Measurements from ENCODE around the gene MYCBP. TPM values are rescaled to one million over a fixed set of nuclear protein-coding genes. Genes with fewer than 3 reads are reported as not detected.

The MYCBP gene
- total and polyA plus RNA-seq, 8 donors, result 2.2 to 111 (median 13.8) TPM

DNA sequence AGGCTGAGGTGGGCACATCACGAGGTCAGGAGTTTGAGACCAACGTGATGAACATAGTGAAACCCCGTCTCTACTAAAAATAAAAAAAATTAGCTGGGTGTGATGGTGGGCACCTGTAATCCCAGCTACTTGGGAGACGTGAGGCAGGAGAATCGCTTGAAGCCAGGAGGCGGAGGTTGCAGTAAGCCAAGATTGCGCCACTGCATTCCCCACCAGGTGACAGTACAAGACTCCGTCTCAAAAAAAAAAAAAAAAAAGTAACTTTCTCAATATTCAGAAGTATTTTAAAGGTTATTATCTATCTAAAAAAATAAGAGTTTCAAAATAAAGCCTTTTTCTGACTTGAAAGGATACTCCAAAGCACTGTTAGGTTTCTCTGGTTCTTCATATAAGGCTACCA, 5.9 kb downstream of the MYCBP start:
- H3K36me3 ChIP-seq, result peaks cover 3 to 26% (median 18%) of the 10 kb centered on the region in 4 donors
- TF ChIP-seq EP300 (IDR thresholded peaks at IDR 0.05), result no peak
- TF ChIP-seq POLR2AphosphoS5 (IDR thresholded peaks at IDR 0.05), result no peak
- TF ChIP-seq, protein P1, sequence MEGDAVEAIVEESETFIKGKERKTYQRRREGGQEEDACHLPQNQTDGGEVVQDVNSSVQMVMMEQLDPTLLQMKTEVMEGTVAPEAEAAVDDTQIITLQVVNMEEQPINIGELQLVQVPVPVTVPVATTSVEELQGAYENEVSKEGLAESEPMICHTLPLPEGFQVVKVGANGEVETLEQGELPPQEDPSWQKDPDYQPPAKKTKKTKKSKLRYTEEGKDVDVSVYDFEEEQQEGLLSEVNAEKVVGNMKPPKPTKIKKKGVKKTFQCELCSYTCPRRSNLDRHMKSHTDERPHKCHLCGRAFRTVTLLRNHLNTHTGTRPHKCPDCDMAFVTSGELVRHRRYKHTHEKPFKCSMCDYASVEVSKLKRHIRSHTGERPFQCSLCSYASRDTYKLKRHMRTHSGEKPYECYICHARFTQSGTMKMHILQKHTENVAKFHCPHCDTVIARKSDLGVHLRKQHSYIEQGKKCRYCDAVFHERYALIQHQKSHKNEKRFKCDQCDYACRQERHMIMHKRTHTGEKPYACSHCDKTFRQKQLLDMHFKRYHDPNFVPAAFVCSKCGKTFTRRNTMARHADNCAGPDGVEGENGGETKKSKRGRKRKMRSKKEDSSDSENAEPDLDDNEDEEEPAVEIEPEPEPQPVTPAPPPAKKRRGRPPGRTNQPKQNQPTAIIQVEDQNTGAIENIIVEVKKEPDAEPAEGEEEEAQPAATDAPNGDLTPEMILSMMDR (IDR thresholded peaks at IDR 0.05), result no peak
- TF ChIP-seq POLR2A (IDR thresholded peaks at IDR 0.05), result no peak
- no peaks in the 10 kb centered on the region for H3K27me3 ChIP-seq
- no peaks in the 10 kb centered on the region for H3K9me3 ChIP-seq
- peaks cover 6 to 41% (median 20%) of the 10 kb centered on the region in 4 donors for H3K4me1 ChIP-seq
- no peak overlapping the region for H3K4me3 ChIP-seq
- no peak for DNase-seq
- intact Hi-C loops (cut with DNase I; ENCODE audit: low total_unique reads), result no loop called here
- WGBS, 5 donors, result 94 to 98% (median 96%) methylated on average over 8 of the region's 8 CpGs
- no peak overlapping the region for H3K27ac ChIP-seq

DNA sequence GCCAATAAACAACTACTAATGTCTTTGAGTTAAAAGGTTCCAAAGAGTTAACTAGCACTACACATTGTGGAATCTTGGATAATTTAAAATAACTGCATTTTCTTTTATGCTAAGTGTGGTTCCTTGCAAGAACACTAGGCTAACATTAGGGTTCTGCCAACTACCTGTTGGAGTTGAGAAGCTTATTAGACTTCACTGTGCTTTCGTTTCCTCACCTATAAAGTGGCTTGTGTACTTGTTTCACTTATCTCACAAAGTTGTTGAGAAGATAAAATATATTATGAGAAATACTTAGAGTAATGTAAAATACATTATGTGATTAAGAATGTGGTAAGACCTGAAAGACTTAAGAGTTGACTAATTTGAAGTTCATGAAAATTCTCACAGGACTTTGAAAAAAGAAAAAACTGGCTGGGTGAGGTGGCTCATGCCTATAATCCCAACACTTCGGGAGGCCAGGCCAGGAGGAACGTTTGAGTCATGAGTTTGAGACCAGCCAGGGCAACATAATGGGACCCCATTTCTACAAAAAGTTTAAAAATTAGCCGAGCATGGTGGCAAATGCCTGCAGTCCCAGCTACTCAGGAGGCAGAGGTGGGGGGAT, 7.9 kb downstream of the MYCBP start:
- WGBS, 5 donors, result 41 to 61% (median 49%) methylated on average over 4 of the region's 4 CpGs
- intact Hi-C loops (cut with DNase I; ENCODE audit: low total_unique reads), result no loop called here
- peaks cover 3 to 26% (median 18%) of the 10 kb centered on the region in 4 donors for H3K36me3 ChIP-seq
- DNase-seq, result peak in 1 of 2 donors; percentile 20
- H3K9me3 ChIP-seq, result no peaks in the 10 kb centered on the region
- H3K27me3 ChIP-seq, result no peaks in the 10 kb centered on the region
- no peak overlapping the region for H3K4me3 ChIP-seq
- peaks cover 0 to 50% (median 26%) of the 10 kb centered on the region in 4 donors for H3K4me1 ChIP-seq
- no peak for TF ChIP-seq EP300 (IDR thresholded peaks at IDR 0.05)
- no peak for TF ChIP-seq POLR2AphosphoS5 (IDR thresholded peaks at IDR 0.05)
- TF ChIP-seq POLR2A (IDR thresholded peaks at IDR 0.05), result no peak
- TF ChIP-seq, protein P1 (IDR thresholded peaks at IDR 0.05), result no peak
- H3K27ac ChIP-seq, result no peak overlapping the region

GRCh38 chr1:38860454-38860795, 12.7 kb downstream of the MYCBP start:
- Histone ChIP-seq H3K4me3 (peak overlapping the region; percentile 88 to 98 (median 91)), H3K27ac (peak overlapping the region; percentile 63 to 95 (median 95)), H3K36me3 (peaks cover 11 to 27% (median 22%) of the 10 kb centered on the region in 4 donors), H3K9me3 (no peaks in the 10 kb centered on the region), H3K4me1 (peaks cover 26 to 78% (median 56%) of the 10 kb centered on the region in 4 donors), H3K27me3 (no peaks in the 10 kb centered on the region)
- 3 to 16% (median 5%) methylated on average over 6 of the region's 6 CpGs for WGBS, 5 donors
- peak in 1 of 2 donors; percentile 38 for DNase-seq
- TF ChIP-seq POLR2A (IDR thresholded peaks at IDR 0.05), result no peak
- TF ChIP-seq, protein P1 (IDR thresholded peaks at IDR 0.05), result no peak
- no peak for TF ChIP-seq POLR2AphosphoS5 (IDR thresholded peaks at IDR 0.05)
- no peak for TF ChIP-seq EP300 (IDR thresholded peaks at IDR 0.05)
- intact Hi-C loops (cut with DNase I; ENCODE audit: low total_unique reads), result no loop called here

DNA sequence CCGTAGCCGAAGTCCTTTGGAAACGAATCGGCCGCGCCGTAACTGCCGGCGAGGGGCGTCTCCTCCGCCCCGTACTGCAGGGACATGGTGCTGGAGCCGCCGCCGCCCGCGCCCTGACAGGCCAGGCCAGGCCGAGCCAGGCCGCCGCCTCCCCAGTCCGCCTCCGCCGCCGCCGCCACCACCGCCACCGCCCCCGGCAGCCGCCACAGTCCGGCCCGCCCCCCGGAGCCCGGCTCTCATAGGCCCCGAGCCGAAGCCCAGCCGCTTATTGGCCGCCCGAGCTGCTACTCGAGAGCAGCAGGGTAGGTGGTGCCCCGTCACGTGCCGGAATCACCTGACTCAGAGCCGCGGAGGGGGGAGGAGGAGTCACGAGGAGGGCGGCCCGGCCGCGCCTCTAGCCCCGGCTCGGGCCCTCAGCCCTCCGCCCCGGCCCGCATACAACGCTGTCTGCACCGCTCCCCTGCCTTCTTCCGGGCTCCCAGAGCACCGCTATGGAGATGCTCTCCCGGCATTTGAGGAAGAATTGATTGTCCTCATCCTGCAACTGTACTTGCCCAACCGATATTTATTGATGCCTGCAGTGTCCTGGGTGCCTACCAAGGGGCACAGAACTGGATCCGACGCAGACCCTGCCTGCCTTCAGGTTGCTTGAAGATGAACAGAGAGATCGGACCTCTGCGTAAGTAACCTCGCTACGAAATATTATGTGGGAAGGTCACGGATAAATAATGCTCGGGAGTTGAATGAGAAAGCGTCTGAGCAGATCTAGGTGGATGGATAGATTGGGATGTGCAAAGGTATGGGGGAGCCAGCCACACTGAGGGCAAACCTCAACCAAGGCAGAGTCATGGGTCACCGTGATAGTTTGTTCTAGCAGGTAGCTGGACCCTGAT, 13.3 kb downstream of the MYCBP start, which contains the start of gene RRAGC:
Gene RRAGC, minus strand, starts transcription at position 212 of the 893 bp plus-strand sequence. Its CDS starts 126 bp downstream, at position 86.
- Histone ChIP-seq H3K27ac (peak within 1 kb of the TSS; percentile 91 to 95 (median 95)), H3K4me1 (peaks cover 26 to 73% (median 56%) of the 10 kb centered on the region in 4 donors), H3K36me3 (peaks cover 16 to 32% (median 28%) of the 10 kb centered on the region in 4 donors), H3K27me3 (no peaks in the 10 kb centered on the region), H3K9me3 (no peaks in the 10 kb centered on the region), H3K4me3 (peak within 1 kb of the TSS; percentile 88 to 98 (median 91))
- intact Hi-C loops (cut with DNase I; ENCODE audit: low total_unique reads), result no loop called here
- TF ChIP-seq POLR2AphosphoS5 (IDR thresholded peaks at IDR 0.05), result peak; percentile 41 to 83 (median 70)
- TF ChIP-seq EP300 (IDR thresholded peaks at IDR 0.05), result no peak
- no peak for TF ChIP-seq POLR2A (IDR thresholded peaks at IDR 0.05)
- TF ChIP-seq, protein P1 (IDR thresholded peaks at IDR 0.05), result no peak
- WGBS, 5 donors, result 0 to 1% (median 1%) methylated on average over 11 to 70 of the region's 70 CpGs
- peak; percentile 99 to 100 for DNase-seq
